ENCODE measurements around the gene KPNB1. TPM values are rescaled to one million over a fixed set of nuclear protein-coding genes. Genes with fewer than 3 reads are reported as not detected.

KPNB1 gene
- total and polyA plus RNA-seq, 10 of the 15 experiments (the other 5 are each of a cell fraction or from before 2014, with no cell fraction given) = 67.8 to 525 (median 246) TPM

GRCh38 chr17:47630614-47631013, 19.1 kb upstream of the KPNB1 start:
- no TSS peak for BruUV-seq (replicated peaks)
- ATAC-seq (no peak), DNase-seq (ENCODE audit: low read depth, low spot score) (no peak), FAIRE-seq (no peak)
- intact Hi-C loops (cut with micrococcal nuclease; ENCODE audit: unreplicated experiment) (no loop called here), in situ Hi-C loops (cut with MboI) (no loop called here)
- POLR2A ChIA-PET = no interaction called here
- WGBS (ENCODE audit: insufficient coverage, insufficient replicate concordance, low lambda C conversion rate, missing lambda C conversion rate) = 27% methylated on average over 2 of the region's 2 CpGs
- Histone ChIP-seq H4K20me1 (ENCODE audit: control insufficient read depth, insufficient read depth) (no peaks in the 10 kb centered on the region), H3K4me2 (ENCODE audit: control insufficient read depth, insufficient read depth) (no peak overlapping the region), H3K4me1 (ENCODE audit: control insufficient read depth, insufficient read depth, low read length) (no peaks in the 10 kb centered on the region), H3K9me3 (replicated peaks; ENCODE audit: control insufficient read depth, insufficient read depth, low read length) (no peaks in the 10 kb centered on the region), H3K9ac (ENCODE audit: control insufficient read depth, insufficient read depth, low read length) (no peak overlapping the region), H3K4me3 (no peak overlapping the region), H3K27ac (ENCODE audit: control insufficient read depth, insufficient read depth) (no peak overlapping the region), H3K79me2 (ENCODE audit: control insufficient read depth, insufficient read depth, low read length) (no peaks in the 10 kb centered on the region), H3K27me3 (replicated peaks in 1 of 2; ENCODE audit: control insufficient read depth in 2 of 2, insufficient read depth in 2 of 2, low read length in 1 of 2) (no peaks in the 10 kb centered on the region), H3K36me3 (ENCODE audit: control insufficient read depth in 2 of 2, insufficient read depth in 2 of 2, low read length in 1 of 2) (peaks cover 0 to 4% of the 10 kb centered on the region in 2 experiments; a peak in 1 of 4 replicates), H2AFZ (ENCODE audit: control insufficient read depth, low read depth, low read length) (no peak overlapping the region)
- RAD21 ChIA-PET (ENCODE audit: unreplicated experiment) = interaction anchor here (0.9 kb wide), 1 partner anchor 15 kb away, joined by 3 read pairs; no protein-coding TSS in a partner anchor
- SMC1A ChIA-PET (ENCODE audit: uncharacterized antibody, unreplicated experiment) = interaction anchor here (0.9 to 2.1 kb wide), 2 partner anchors 14 kb away, joined by 4 to 7 read pairs; no protein-coding TSS in a partner anchor
- CTCF ChIA-PET = interaction anchor here (1.2 kb wide), 1 partner anchor 12 kb away, joined by 3 read pairs; no protein-coding TSS in a partner anchor
- TF ChIP-seq, protein P1, sequence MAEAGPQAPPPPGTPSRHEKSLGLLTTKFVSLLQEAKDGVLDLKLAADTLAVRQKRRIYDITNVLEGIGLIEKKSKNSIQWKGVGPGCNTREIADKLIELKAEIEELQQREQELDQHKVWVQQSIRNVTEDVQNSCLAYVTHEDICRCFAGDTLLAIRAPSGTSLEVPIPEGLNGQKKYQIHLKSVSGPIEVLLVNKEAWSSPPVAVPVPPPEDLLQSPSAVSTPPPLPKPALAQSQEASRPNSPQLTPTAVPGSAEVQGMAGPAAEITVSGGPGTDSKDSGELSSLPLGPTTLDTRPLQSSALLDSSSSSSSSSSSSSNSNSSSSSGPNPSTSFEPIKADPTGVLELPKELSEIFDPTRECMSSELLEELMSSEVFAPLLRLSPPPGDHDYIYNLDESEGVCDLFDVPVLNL (IDR thresholded peaks at IDR 0.05; ENCODE audit: low read depth, low read length) = no peak
- TF ChIP-seq, protein P2, sequence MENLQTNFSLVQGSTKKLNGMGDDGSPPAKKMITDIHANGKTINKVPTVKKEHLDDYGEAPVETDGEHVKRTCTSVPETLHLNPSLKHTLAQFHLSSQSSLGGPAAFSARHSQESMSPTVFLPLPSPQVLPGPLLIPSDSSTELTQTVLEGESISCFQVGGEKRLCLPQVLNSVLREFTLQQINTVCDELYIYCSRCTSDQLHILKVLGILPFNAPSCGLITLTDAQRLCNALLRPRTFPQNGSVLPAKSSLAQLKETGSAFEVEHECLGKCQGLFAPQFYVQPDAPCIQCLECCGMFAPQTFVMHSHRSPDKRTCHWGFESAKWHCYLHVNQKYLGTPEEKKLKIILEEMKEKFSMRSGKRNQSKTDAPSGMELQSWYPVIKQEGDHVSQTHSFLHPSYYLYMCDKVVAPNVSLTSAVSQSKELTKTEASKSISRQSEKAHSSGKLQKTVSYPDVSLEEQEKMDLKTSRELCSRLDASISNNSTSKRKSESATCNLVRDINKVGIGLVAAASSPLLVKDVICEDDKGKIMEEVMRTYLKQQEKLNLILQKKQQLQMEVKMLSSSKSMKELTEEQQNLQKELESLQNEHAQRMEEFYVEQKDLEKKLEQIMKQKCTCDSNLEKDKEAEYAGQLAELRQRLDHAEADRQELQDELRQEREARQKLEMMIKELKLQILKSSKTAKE (IDR thresholded peaks at IDR 0.05; ENCODE audit: low read depth, poor library complexity, severe bottlenecking) = no peak
- TF ChIP-seq, protein P3, sequence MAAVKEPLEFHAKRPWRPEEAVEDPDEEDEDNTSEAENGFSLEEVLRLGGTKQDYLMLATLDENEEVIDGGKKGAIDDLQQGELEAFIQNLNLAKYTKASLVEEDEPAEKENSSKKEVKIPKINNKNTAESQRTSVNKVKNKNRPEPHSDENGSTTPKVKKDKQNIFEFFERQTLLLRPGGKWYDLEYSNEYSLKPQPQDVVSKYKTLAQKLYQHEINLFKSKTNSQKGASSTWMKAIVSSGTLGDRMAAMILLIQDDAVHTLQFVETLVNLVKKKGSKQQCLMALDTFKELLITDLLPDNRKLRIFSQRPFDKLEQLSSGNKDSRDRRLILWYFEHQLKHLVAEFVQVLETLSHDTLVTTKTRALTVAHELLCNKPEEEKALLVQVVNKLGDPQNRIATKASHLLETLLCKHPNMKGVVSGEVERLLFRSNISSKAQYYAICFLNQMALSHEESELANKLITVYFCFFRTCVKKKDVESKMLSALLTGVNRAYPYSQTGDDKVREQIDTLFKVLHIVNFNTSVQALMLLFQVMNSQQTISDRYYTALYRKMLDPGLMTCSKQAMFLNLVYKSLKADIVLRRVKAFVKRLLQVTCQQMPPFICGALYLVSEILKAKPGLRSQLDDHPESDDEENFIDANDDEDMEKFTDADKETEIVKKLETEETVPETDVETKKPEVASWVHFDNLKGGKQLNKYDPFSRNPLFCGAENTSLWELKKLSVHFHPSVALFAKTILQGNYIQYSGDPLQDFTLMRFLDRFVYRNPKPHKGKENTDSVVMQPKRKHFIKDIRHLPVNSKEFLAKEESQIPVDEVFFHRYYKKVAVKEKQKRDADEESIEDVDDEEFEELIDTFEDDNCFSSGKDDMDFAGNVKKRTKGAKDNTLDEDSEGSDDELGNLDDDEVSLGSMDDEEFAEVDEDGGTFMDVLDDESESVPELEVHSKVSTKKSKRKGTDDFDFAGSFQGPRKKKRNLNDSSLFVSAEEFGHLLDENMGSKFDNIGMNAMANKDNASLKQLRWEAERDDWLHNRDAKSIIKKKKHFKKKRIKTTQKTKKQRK (IDR thresholded peaks at IDR 0.05; ENCODE audit: low read depth, low read length) = no peak
- TF ChIP-seq EP300 (IDR thresholded peaks at IDR 0.05; ENCODE audit: borderline replicate concordance in 1 of 2, control insufficient read depth in 1 of 2, low read depth in 2 of 2, low read length in 2 of 2) = no peak
- TF ChIP-seq CBX3 (IDR thresholded peaks at IDR 0.05; ENCODE audit: borderline replicate concordance, low read depth) = no peak
- no peak for TF ChIP-seq PAX5 (IDR thresholded peaks at IDR 0.05; ENCODE audit: borderline replicate concordance, low read depth, low read length)
- no peak for TF ChIP-seq EZH2 (IDR thresholded peaks at IDR 0.05; ENCODE audit: borderline replicate concordance, control insufficient read depth, low read depth, low read length)
- no peak for TF ChIP-seq CEBPB (IDR thresholded peaks at IDR 0.05; ENCODE audit: borderline replicate concordance in 1 of 2, low read depth in 2 of 2, low read length in 2 of 2)
- no peak for TF ChIP-seq ZNF24 (IDR thresholded peaks at IDR 0.05)
- no peak for TF ChIP-seq BRCA1 (IDR thresholded peaks at IDR 0.05; ENCODE audit: low read depth, low read length)
- no peak for TF ChIP-seq ZBTB4 (CRISPR knock-in tag; IDR thresholded peaks at IDR 0.05)
- no peak for TF ChIP-seq RCOR1 (conservative IDR thresholded peaks at IDR 0.05; ENCODE audit: low read depth, low read length)
- no peak for TF ChIP-seq ESRRA (IDR thresholded peaks at IDR 0.05; ENCODE audit: low read length)
- TF ChIP-seq HDAC6 (IDR thresholded peaks at IDR 0.05; ENCODE audit: unreplicated experiment) = no peak

All from GM12878 (cell line).